HepG2 (cell line): Measurements from ENCODE around the gene SYNPO. TPM values are rescaled to one million over a fixed set of nuclear protein-coding genes. Genes with fewer than 3 reads are reported as not detected.

Experiments used
- ATRX ChIP-seq: sonication (generic); formaldehyde crosslinking; IDR thresholded peaks from 2 replicates; pipeline ENCODE4 v1.4.0; 2020; ENCODE audit warnings: missing genetic modification reagents, borderline replicate concordance
- CBFB ChIP-seq: sonication (generic); formaldehyde crosslinking; IDR thresholded peaks from 2 replicates; pipeline ENCODE4 v1.4.0; 2020; ENCODE audit warnings: missing genetic modification reagents
- CBX1 ChIP-seq: IDR thresholded peaks from one replicate; pipeline ENCODE4 v1.6.1; 2016; ENCODE audit warnings: antibody characterized with exemption, low read depth
- DDIT3 ChIP-seq: sonication (generic); formaldehyde crosslinking; IDR thresholded peaks from 2 replicates; pipeline ENCODE4 v1.4.0; 2020; ENCODE audit warnings: mild to moderate bottlenecking, missing genetic modification reagents
- FOXA1 ChIP-seq, 2 experiments: fragments of 450-650 bp in 1 of 2; sonication (generic) in 1 of 2; formaldehyde crosslinking in 1 of 2; IDR thresholded peaks; 2 replicates each; pipeline versions ENCODE4 v1.4.0 to v1.6.1; 2016 to 2020; ENCODE audit warnings: missing genetic modification reagents in 1 of 2
- HNRNPLL ChIP-seq: fragments of 200-400 bp; formaldehyde crosslinking; IDR thresholded peaks from 2 replicates; pipeline ENCODE4 v1.6.1; 2017; ENCODE audit warnings: mild to moderate bottlenecking, low read depth, low read length; ENCODE audit not compliant: poor library complexity, severe bottlenecking
- JDP2 ChIP-seq: sonication (generic); formaldehyde crosslinking; IDR thresholded peaks from 2 replicates; pipeline ENCODE4 v1.8.1; 2022; ENCODE audit warnings: missing genetic modification reagents, borderline replicate concordance
- JUND ChIP-seq: sonication (generic); formaldehyde crosslinking; IDR thresholded peaks from 2 replicates; pipeline ENCODE4 v1.8.0; 2022; ENCODE audit warnings: mild to moderate bottlenecking, missing genetic modification reagents
- KDM4B ChIP-seq: sonication (generic); formaldehyde crosslinking; IDR thresholded peaks from 2 replicates; pipeline ENCODE4 v1.4.0; 2020; ENCODE audit warnings: missing genetic modification reagents
- KLF9 ChIP-seq: IDR thresholded peaks from 2 replicates; pipeline ENCODE4 v1.6.1; 2016; ENCODE audit warnings: low read depth
- NBN ChIP-seq: fragments of 450-650 bp; conservative IDR thresholded peaks from 2 replicates; pipeline ENCODE4 v1.6.1; 2017
- RNF2 ChIP-seq: fragments of 450-650 bp; conservative IDR thresholded peaks from 2 replicates; pipeline ENCODE4 v1.6.1; 2016; ENCODE audit warnings: low read depth
- TEF ChIP-seq: sonication (generic); formaldehyde crosslinking; IDR thresholded peaks from 2 replicates; pipeline ENCODE4 v1.5.0; 2020; ENCODE audit warnings: missing genetic modification reagents
- ZBTB34 ChIP-seq: sonication (generic); formaldehyde crosslinking; IDR thresholded peaks from 2 replicates; pipeline ENCODE4 v1.8.0; 2022; ENCODE audit warnings: mild to moderate bottlenecking, missing genetic modification reagents
- ZBTB7A ChIP-seq: sonication (generic); formaldehyde crosslinking; IDR thresholded peaks from 2 replicates; pipeline ENCODE4 v1.8.0; 2022; ENCODE audit warnings: mild to moderate bottlenecking, missing genetic modification reagents
- ZFP62 ChIP-seq: sonication (generic); formaldehyde crosslinking; IDR thresholded peaks from 2 replicates; pipeline ENCODE4 v1.4.0; 2020; ENCODE audit warnings: missing genetic modification reagents
- ZNF747 ChIP-seq: sonication (generic); formaldehyde crosslinking; IDR thresholded peaks from 2 replicates; pipeline ENCODE4 v1.8.1; 2023; ENCODE audit warnings: missing genetic modification reagents, mild to moderate bottlenecking, borderline replicate concordance
- polyA plus RNA-seq, 8 experiments: library from polyadenylated mRNA; depleted of rRNA in 3 of 8; stranded (reverse) in 7 of 8; unstranded in 1 of 8; fragments of >200 nt; fragmentation: Illumina TruSeq in 4 of 8; extraction: Trizol in 4 of 8; gene quantifications; 2 replicates each; pipeline versions ENCODE4 v1.2.1 to v1.2.3, GENCODE V29; 2011 to 2016; ENCODE audit warnings: low read depth in 4 of 8, missing spikeins in 1 of 8, mixed read lengths in 1 of 8; ENCODE audit not compliant: insufficient read depth in 1 of 8
- total RNA-seq, 5 experiments: library from RNA; depleted of rRNA; stranded (reverse); fragments of >200 nt; fragmentation: Illumina TruSeq; extraction: Trizol; gene quantifications; 2 replicates each; pipeline ENCODE4 v1.2.3, GENCODE V29; 2016; ENCODE audit warnings: low read depth in 1 of 5
- TF ChIP-seq, protein P1 (sequence below): sonication (generic); formaldehyde crosslinking; IDR thresholded peaks from 2 replicates; pipeline ENCODE4 v1.9.0; 2022; ENCODE audit warnings: missing genetic modification reagents, mild to moderate bottlenecking, borderline replicate concordance
- TF ChIP-seq, protein P2 (sequence below): IDR thresholded peaks from 2 replicates; pipeline ENCODE4 v1.6.1; 2012; ENCODE audit warnings: inconsistent platforms
- TF ChIP-seq, protein P3 (sequence below): sonication (generic); formaldehyde crosslinking; IDR thresholded peaks from 2 replicates; pipeline ENCODE4 v1.5.0; 2020; ENCODE audit warnings: mild to moderate bottlenecking, missing genetic modification reagents, borderline replicate concordance
- TF ChIP-seq, protein P4 (sequence below): sonication (generic); formaldehyde crosslinking; IDR thresholded peaks from 2 replicates; pipeline ENCODE4 v1.4.0; 2020; ENCODE audit warnings: missing genetic modification reagents

Gene SYNPO
- total and polyA plus RNA-seq, 2 of the 13 experiments (the other 11 are each of a cell fraction or from before 2014, with no cell fraction given), result 0.09 to 0.30 TPM

DNA sequence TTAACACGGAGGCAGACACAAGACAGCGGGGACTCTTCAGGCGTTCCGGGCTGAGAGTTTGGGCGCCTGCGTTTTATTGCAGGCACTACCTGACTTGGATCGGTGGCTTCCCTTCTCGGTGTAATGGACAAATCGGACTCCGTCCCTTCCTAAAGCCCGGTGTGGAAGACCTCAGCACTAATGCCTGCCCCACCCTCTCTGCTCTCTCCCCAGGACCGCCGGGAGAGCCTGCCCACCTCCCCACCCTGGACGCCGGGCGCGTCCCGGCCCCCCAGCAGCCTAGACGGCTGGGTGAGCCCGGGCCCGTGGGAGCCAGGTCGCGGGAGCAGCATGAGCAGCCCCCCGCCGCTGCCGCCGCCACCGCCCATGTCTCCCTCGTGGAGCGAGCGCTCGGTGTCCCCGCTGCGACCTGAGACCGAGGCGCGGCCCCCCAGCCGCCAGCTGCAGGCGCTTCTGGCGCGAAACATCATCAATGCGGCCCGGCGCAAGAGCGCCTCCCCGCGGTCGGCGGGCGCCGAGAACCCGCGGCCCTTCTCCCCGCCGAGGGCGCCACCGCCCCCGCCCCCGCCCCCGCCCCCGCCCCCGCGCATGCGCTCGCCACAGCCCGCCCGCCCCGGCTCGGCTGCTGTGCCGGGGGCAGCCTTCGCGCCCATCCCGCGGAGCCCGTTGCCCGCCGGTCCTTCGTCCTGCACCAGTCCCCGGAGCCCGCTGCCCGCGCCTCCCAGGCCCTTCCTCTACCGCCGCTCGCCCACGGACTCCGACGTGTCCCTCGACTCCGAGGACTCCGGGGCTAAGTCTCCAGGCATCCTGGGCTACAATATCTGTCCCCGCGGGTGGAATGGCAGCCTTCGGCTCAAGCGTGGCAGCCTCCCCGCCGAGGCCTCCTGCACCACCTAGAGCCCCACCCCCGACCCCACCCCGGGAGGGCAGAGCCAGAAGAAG lies 16.0 kb downstream of the SYNPO start (continued):
- TF ChIP-seq, protein P1, sequence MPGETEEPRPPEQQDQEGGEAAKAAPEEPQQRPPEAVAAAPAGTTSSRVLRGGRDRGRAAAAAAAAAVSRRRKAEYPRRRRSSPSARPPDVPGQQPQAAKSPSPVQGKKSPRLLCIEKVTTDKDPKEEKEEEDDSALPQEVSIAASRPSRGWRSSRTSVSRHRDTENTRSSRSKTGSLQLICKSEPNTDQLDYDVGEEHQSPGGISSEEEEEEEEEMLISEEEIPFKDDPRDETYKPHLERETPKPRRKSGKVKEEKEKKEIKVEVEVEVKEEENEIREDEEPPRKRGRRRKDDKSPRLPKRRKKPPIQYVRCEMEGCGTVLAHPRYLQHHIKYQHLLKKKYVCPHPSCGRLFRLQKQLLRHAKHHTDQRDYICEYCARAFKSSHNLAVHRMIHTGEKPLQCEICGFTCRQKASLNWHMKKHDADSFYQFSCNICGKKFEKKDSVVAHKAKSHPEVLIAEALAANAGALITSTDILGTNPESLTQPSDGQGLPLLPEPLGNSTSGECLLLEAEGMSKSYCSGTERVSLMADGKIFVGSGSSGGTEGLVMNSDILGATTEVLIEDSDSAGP (CRISPR knock-in tag), result peak; percentile 27; the same call in 1 of the 2 replicates
- no peak for TF ChIP-seq ZBTB34
- no peak for TF ChIP-seq HNRNPLL
- no peak for TF ChIP-seq ZFP62
- TF ChIP-seq RNF2, result no peak
- TF ChIP-seq CBX1, result no peak
- no peak for TF ChIP-seq KLF9
- TF ChIP-seq CBFB (CRISPR knock-in tag), result no peak
- no peak for TF ChIP-seq ZBTB7A (CRISPR knock-in tag)
- no peak for TF ChIP-seq DDIT3 (CRISPR knock-in tag)
- TF ChIP-seq NBN, result no peak
- TF ChIP-seq, protein P2, sequence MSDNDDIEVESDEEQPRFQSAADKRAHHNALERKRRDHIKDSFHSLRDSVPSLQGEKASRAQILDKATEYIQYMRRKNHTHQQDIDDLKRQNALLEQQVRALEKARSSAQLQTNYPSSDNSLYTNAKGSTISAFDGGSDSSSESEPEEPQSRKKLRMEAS, result peak; percentile 66; the same call in 1 of the 2 replicates
- TF ChIP-seq ZNF747, result peak; percentile 24; the same call in 1 of the 2 replicates
- TF ChIP-seq, protein P3, sequence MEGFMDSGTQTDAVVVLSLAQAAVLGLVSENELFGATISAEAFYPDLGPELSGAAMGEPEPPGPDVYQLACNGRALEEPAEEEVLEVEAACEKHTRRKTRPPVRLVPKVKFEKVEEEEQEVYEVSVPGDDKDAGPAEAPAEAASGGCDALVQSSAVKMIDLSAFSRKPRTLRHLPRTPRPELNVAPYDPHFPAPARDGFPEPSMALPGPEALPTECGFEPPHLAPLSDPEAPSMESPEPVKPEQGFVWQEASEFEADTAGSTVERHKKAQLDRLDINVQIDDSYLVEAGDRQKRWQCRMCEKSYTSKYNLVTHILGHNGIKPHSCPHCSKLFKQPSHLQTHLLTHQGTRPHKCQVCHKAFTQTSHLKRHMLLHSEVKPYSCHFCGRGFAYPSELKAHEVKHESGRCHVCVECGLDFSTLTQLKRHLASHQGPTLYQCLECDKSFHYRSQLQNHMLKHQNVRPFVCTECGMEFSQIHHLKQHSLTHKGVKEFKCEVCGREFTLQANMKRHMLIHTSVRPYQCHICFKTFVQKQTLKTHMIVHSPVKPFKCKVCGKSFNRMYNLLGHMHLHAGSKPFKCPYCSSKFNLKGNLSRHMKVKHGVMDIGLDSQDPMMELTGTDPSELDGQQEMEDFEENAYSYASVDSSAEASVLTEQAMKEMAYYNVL (CRISPR knock-in tag), result no peak
- TF ChIP-seq ATRX (CRISPR knock-in tag), result no peak
- no peak for TF ChIP-seq FOXA1 (IDR thresholded peaks at IDR 0.05)
- TF ChIP-seq FOXA1 (CRISPR knock-in tag; IDR thresholded peaks at IDR 0.05), result no peak
- TF ChIP-seq JUND, result no peak
- TF ChIP-seq, protein P4, sequence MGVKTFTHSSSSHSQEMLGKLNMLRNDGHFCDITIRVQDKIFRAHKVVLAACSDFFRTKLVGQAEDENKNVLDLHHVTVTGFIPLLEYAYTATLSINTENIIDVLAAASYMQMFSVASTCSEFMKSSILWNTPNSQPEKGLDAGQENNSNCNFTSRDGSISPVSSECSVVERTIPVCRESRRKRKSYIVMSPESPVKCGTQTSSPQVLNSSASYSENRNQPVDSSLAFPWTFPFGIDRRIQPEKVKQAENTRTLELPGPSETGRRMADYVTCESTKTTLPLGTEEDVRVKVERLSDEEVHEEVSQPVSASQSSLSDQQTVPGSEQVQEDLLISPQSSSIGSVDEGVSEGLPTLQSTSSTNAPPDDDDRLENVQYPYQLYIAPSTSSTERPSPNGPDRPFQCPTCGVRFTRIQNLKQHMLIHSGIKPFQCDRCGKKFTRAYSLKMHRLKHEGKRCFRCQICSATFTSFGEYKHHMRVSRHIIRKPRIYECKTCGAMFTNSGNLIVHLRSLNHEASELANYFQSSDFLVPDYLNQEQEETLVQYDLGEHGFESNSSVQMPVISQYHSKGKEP (CRISPR knock-in tag), result no peak
- no peak for TF ChIP-seq TEF (CRISPR knock-in tag)
- no peak for TF ChIP-seq KDM4B
- no peak for TF ChIP-seq JDP2
